ENCODE results near the gene PFDN6.

- TF ChIP-seq CTCF (IDR thresholded peaks at IDR 0.05) (no peak), POLR2AphosphoS5 (IDR thresholded peaks at IDR 0.05; ENCODE audit: low read depth, low read length) (no peak)
These were observed 15.7 kb downstream of the PFDN6 start for GRCh38 chr6:33305052-33305451.

All from Panc1 (cell line).